GM19043 (cell line): ENCODE measurements around the gene CCDC50.
A peak's percentile ranks its signal among the peaks of the same experiment; 100 is the strongest.

Source experiments
- ATAC-seq: cut with Tn5 transposase; IDR thresholded peaks from one replicate; pipeline ENCODE4 v1.9.1; 2021; ENCODE audit warnings: low read depth; ENCODE audit not compliant: unreplicated experiment

Gene CCDC50

DNA sequence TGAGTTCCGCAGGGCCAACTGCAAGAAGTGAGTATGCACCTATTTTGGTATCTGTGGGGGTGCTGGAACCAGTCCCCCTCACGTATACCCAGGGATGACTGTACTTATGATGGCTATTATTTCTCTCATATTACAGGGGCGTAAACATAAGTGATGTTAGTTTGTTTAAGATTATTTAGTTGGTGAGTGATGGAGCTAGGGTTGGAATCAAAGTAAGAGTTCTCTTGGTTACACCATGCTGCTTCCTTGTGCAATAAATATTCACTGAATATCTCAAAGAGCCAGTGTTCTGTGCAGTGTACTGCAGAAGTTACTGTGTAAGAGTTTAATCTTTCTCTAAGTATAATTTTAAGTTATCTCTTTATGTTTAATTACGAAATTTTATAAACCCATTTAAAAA, 13.9 kb downstream of the CCDC50 start:
- ATAC-seq = no peak

DNA sequence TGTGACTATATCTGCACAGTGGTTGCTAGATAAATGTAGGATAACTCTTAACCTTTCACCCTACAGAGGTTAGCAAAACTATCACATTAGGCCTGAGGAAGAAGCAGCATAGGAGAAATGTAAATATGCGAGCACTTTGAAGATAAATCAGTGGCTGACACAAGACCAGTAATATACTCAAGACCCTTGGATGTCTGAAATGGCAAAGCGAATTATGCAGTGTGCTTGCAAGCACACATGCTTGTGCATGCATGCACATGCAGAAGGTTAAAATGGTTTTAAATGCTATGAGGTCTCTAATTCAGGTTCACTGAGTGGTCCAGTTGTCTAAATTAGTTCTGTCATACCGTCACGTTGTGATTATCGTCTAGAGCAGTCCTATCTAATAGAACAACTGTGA, 14.7 kb downstream of the CCDC50 start:
- ATAC-seq = no peak

DNA sequence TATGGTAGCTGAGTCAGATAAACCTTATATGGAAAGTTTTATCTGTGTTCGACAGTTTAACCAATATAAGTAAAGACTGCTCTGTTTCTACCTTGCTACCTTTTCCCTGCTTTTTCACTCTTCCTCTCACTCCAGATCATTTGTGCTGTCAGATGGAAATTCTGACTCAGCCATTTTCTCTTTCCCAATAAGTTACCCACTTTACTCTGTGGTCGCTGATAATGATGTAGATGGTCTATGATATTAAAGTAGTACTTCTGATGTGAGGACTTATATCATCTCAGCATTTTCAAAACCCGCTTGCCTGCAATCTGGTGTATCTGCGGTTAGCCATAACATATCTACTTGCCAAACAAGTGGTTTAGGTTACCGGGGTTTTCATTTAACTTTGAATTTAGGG, 16.1 kb downstream of the CCDC50 start:
- no peak for ATAC-seq

DNA sequence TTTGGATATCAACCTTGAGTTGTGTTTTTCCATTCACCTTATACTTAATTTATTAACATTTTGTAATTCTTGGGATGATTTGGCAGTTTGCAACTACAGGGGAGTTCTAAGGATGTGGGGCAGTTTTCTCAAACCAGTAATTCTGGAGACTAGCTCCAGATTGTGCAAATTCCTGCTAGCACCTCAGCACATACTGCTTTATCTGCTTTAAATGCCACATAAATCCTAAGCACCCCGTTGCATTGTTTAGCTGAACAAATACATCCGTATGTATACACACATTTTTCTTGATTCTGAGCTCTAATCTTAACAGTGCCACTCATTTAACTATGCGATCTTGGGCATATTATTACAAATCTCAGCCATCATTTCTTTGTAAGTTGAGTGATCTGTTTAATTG, 18.0 kb downstream of the CCDC50 start:
- no peak for ATAC-seq

DNA sequence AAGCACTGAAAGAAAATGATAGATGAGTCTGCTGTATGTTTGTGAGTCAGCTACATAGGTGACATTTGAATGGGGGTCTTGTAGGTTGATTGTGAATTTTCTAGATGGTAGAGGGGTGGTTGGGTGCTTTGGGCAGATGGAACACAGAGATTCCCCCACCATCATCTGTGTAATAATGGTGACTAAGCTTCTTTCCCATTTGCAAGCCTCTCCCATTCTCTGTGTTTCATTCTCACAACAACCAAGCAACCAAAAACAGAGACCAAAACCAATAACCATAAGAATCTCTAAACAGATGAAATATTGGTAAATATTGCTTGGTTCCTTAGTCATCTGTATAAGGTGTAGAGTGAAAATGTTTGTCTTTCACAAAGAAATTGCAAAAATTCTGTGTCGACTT, 18.9 kb downstream of the CCDC50 start:
- ATAC-seq = no peak

DNA sequence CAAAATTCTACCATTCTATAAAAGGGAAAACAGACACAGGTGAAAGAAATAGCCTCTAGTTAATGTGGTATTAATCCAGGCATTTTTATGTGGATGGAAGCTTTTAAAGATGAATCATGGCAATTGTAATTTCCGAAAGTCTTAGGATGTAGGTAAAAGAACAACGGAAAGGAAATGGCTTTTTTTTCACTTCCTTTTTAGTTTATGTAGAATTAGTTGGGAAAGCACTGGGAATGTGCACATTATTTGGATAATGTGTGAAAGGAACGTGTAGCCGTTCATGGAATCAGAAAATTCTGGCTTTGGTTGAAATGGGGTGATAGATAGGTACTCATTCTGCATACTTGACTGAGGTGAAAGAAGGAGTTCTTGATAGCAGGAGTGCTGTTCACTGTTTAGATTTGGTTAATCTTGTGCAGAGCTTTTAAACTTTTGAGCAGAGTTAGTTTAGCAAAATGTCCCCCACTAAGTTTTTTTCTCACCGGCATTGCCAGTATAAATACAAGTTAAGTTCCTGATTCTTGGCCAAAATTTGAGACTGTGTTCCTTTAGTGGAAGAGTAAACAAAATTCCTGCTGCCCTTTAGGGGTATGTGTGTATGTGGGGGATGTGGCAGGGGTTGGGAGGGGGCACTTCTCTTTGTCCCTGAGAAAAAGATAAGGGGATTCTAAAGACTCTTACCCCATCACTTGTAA, 21.3 kb downstream of the CCDC50 start:
- ATAC-seq = no peak

DNA sequence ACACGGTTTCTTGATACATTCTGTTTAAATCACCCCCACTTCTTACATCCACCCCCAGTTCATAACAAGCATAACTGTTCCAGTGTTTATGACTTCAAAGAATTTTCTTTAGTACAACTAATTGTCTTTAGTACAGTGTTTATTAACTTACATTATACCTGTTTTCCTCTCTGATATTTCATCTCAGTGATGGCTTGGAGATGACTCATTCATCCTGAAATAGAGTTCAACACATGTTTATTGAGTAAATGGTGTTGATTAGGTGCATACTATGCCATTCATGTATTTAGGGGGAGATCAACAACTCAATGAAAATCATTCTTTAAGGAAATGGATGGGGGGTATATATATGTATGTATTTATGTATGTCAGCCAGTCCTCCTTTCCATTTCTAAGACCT, 22.8 kb downstream of the CCDC50 start:
- no peak for ATAC-seq

DNA sequence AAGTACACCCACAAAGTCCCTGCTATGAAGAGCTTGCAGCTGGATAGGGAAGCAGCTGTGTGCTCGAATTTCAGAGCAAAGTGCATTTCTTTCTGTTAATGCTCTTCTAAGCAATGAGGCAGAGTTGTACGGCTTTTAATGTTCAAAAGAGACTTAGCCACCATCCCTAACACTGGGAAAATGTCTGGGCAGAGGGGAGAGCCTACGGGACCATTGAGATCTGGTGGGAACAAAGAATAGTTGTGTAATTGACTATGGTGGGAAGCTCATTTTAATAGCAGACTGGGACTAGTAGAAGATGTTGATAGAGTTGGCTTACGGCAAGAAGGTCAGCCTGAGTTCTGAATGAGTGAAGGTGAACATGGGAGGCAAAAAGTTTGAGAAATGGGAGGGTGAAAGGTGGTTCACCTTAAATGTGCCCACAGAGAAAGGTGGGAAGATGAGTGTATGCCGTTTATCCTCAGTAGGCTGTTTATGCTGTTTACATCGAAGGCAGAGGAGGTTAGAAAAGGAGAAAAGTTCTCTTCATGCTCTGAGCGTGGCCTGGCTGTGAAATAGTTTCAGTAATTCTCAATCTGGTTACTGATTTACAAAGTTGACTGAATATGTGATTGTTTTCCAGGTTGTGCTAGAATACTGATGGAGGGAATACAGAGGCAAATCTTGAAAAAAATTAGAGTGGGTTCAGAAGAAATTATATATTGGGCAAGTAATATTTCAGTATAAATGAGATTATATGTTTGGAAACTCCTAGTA, 24.0 kb downstream of the CCDC50 start:
- ATAC-seq = no peak

DNA sequence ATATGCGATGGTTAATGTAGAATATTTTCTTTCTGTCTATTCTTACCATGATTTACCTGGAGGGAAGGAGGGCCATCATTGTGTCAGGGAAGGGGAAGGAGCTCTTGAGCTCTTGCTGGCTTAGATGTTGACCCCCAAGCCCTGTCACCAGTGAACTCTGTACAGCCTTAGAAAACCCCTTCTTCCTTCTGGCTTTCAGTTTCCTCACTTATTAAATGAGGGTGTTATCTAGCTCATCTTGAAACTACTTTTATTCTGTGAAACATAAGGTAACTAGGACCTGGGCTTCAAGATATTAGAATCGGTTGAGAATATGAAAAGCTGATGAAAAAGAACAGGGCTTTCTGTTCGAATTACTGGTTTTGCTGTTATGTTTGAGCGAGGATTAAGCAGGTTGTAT, 26.2 kb downstream of the CCDC50 start:
- ATAC-seq = peak; percentile 77

DNA sequence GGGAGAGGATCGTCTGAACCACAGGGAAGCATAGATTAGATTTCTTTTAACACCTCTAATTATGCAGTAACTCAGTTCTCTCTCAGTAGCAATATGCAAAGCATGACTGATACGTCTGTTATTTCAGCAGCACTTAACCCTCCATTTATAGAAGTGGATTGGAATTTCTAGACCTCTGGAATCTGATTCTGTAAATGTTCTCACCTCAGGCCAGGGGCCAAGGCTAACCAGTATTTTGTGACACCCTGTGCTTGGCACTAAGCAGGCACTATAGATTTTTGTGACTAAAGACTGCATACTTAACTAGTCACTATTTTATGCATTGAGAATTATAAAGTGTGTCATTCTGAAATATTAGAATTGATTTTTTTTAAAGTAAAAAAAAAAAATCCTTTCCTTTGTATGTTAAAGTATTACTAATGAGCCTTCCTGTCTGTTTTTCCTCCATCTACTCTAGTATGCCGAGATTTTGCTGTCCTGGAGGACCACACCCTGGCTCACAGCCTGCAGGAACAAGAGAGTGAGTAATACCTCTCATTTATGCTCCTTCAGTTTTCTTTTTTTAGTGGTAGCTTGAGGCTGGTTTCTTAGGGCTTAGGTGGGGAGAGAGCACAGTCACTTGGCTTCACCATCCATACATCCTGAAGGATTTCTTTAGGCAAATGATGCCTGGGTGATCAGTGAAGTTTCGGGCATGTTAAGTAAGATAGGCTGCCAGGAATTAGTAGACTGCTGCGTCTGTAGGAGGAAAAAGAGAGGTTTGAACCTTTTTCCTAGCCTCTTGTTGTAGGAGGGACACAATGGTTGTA, 27.6 kb downstream of the CCDC50 start:
- no peak for ATAC-seq

DNA sequence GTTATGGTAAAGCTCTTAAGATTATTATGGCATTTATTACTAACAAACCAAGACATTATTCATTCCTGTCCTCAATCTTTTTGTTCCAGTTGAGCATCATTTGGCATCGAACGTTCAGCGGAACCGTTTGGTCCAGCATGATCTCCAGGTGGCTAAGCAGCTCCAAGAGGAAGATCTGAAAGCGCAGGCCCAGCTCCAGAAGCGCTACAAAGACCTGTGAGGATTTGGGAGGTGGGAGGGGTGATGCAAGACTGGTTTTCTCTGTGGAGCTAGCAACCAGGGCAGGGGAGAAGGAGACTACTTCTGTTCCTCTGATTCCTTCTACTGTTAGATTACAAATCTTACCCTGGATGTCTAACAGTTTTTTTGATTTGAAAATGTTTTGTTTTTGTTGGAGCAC, 28.7 kb downstream of the CCDC50 start:
- ATAC-seq = no peak

DNA sequence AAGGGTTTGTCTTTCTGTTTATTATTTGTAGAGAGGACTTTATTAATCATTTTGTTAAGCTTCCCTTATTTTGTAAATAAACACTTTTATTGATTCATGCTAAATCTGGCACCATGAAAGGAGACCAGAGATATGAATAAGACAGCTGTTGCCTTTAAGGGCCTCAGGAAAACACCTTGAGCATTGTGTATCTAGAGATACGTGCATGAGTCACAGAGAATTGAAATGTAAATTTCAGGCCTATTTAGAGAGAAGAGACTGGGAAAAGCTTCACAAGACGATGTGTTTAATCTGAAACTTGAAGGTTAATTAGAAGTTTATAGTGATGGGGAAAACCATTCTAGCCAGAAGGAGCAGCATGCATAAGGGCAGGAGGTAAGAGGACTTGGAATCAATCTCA, 29.7 kb downstream of the CCDC50 start:
- no peak for ATAC-seq

DNA sequence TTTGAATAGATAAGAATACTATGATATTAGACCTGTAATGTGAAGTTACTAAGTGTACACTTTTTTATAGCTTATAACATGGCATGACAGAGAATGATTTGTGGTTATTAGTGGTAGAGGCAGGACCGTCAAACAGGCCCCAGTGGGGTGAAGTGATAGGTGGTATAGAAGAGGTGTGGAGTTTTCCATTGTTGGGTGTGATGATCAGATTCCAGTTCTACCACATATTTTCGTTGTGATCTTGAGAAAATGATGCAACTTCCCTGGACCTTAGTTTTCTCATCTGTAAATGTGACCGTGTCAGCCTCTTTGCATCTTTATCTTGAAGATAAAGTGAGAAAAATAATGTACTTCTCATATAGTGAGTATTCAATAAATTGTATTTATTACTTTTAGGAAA, 31.4 kb downstream of the CCDC50 start:
- no peak for ATAC-seq

DNA sequence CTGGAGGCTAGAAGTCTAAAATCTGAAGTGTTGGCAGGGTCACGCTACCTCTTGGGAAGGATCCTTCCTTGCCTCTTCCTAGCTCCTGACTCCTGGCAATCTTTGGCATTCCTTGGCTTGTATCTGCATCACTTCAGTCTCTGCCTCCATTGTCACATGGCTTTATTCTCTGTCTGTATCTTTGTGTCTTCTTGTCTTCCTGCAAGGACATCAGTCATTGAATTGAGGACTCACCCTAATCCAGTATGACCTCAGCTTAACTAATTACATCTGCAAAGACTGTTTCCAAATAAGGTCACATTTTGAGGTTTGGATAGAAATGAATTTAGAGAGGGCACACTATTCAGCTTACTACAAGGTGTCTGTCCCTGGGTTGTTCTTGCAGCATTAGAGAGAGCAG, 32.3 kb downstream of the CCDC50 start:
- ATAC-seq = no peak

DNA sequence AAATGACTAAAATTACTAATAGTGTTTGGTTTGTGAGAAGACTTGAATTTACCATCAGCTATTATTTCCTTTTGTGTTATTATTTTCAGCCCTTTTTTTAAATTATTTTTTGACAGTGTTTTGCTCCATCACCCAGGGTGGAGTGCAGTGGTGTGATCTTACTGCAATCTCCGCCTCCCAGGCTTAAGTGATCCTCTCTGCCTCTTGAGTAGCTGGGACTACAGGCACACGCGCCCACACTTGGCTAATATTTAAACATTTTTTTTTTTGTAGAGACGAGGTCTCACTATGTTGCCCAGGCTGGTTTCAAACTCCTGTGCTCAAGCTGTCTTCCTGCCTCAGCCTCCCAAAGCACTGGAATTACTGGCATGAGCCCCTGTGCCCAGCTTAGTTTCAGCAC, 32.8 kb downstream of the CCDC50 start:
- no peak for ATAC-seq

DNA sequence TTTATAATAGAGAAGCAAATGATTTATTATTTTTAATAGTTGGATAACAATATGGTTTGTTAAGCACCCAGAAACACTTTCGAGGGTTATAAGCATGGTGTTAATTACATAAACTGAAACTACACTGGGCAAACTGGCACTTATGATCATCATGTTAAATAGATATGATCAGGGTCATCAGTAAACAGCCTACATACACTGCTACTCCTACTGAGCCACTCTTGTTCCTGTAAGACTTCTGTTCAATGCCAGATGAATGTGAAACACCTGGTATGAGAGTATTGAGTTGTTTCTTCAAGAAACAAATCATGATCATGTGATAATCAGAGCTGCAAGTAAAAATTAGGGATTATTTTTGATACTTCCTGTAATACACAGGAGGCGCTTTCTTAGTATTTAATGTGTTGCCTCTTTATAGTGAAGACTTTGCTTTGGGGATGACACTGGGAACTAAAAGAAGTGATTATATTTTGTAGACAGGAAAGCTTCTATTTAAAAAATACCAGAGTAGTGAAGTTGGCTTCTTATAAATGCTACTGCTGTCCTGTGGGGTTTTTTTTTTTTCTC, 33.4 kb downstream of the CCDC50 start:
- no peak for ATAC-seq

DNA sequence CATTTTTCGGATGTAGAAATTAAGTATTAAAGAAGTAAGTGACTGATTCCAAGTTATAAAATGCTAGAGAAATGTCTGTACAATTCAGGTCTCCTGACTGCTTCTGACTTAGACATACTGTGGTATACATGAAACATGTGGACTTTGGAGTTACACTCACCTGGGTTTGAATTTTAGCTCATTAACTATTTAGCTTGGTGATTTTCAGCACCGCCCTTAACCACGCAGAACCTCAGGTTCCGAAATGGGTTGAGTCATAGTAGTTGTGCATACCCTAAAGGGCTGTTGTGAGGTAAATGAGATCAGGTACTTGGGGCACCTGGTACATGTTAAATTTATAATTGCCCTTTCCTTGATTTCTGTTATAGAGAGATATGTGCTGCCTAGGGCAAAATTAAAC, 34.0 kb downstream of the CCDC50 start:
- ATAC-seq = no peak

DNA sequence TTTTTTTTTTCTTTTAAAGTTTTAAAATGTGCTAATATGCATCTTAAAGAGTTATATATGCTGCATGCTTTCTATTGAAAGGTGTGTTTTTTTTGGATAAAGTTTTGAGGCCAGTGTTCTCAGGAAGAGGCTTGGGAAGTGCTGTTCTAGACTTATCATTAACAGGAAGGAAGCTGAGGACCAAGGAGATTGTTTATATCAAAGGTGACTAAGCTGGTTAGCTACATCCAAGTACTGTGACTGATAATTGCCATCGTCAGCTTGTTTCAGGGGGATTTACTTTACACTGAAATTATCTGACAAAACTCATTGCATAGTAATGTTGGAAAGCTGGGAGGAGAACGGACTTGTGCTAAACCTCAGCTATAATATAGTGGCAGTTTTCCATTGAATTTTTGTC, 37.5 kb downstream of the CCDC50 start:
- no peak for ATAC-seq

DNA sequence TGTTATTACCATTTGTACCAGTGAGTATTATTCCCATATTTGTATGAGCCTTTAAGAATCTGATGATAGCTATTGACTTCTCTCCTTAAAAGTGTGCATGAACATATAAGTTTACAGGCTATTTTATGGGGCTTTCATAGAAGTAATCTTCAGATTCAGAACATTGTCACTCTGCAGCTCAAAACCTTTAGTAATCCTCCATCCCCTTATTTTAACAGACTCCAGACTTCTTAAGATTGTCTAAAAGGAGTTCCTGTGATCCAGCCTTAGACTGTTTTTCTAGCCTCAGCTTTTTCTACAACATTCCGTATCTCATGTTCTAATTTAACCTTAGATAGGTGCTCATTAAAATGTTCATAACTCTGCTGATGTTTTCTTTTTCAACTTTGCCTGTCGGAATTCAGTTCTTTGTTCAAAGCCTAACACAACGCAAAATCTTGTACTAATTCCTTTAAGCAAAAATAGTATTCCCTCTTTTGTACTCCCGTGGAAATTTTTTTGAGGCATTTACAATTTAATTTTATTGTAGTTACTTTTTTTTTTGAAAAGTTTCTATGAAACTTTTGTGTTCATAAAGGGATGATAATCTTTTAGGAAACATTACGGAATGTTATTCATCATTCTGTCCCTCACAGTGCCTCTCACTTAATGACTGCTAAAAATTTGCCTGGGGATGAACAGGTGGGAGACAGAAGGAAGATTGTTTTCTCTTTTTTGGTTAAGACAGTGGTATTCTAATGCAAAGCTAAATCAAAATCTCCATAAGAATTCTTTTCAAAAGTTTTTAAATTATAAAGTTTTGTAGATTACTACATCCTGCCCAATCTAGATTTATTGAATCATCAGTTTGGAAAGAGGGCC, 39.8 kb downstream of the CCDC50 start:
- no peak for ATAC-seq

DNA sequence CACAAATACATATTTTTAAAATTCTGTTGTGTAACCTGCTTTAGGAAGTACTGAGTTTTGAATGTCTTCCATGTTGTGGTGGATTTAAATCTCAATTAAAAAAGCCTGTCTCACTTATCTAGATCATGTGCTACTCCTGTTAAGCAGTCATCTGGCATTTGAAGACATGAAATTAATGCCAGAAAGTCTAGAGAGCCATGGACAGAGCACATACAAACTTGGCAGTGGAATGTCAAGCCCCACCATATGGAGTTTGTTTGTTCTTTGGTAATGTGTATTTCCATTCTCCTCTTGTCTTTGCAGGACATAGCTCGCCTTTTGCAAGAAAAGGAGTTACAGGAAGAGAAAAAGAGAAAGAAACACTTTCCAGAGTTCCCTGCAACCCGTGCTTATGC, 40.4 kb downstream of the CCDC50 start:
- no peak for ATAC-seq
